Memory B cell (primary cell): ENCODE measurements around the gene GCHFR.

Experiments
- ATAC-seq: fragments of 150-1000 bp; cut with Tn5 transposase; 2 replicates; pipeline ENCODE4 v1.10.0; 2021; ENCODE audit warnings: low read depth, mild to moderate bottlenecking, moderate library complexity
- DNase-seq, 2 donors: peaks; one replicate each; pipeline ENCODE4 v3.0.0; 2022; ENCODE audit warnings: low spot score in 2 of 2
- H3K27ac Mint-ChIP-seq: one replicate; pipeline ENCODE4 v1.8.0; 2022; ENCODE audit warnings: mild to moderate bottlenecking, moderate library complexity, mixed read lengths
- H3K27me3 Mint-ChIP-seq: one replicate; pipeline ENCODE4 v1.8.0; 2022; ENCODE audit warnings: mixed read lengths
- H3K36me3 Mint-ChIP-seq: one replicate; pipeline ENCODE4 v1.8.0; 2022; ENCODE audit warnings: mild to moderate bottlenecking, mixed read lengths
- H3K4me1 Mint-ChIP-seq: one replicate; pipeline ENCODE4 v1.8.0; 2022; ENCODE audit warnings: mixed read lengths
- H3K4me3 Mint-ChIP-seq: one replicate; pipeline ENCODE4 v1.8.0; 2022; ENCODE audit warnings: mild to moderate bottlenecking, moderate library complexity, mixed read lengths
- H3K9me3 Mint-ChIP-seq: one replicate; pipeline ENCODE4 v1.8.0; 2022; ENCODE audit warnings: mixed read lengths

The GCHFR gene

GRCh38 chr15:40803076-40803475, 39.2 kb downstream of the GCHFR start:
- no peak for ATAC-seq
- Mint-ChIP-seq H3K4me1 (peaks cover 19% of the 10 kb centered on the region), H3K27me3 (no peaks in the 10 kb centered on the region), H3K4me3 (no peak overlapping the region), H3K36me3 (peaks cover 11% of the 10 kb centered on the region), H3K27ac (no peak overlapping the region), H3K9me3 (no peaks in the 10 kb centered on the region)
- DNase-seq = no peak

GRCh38 chr15:40803688-40804087, 39.8 kb downstream of the GCHFR start:
- H3K27ac Mint-ChIP-seq = no peak overlapping the region
- DNase-seq (no peak), ATAC-seq (no peak)
- peaks cover 18% of the 10 kb centered on the region for H3K4me1 Mint-ChIP-seq
- no peak overlapping the region for H3K4me3 Mint-ChIP-seq
- no peaks in the 10 kb centered on the region for H3K27me3 Mint-ChIP-seq
- no peaks in the 10 kb centered on the region for H3K9me3 Mint-ChIP-seq
- H3K36me3 Mint-ChIP-seq = peaks cover 7% of the 10 kb centered on the region

GRCh38 chr15:40806672-40807027, 42.8 kb downstream of the GCHFR start:
- Mint-ChIP-seq H3K9me3 (no peaks in the 10 kb centered on the region), H3K4me1 (peaks cover 16% of the 10 kb centered on the region), H3K27me3 (no peaks in the 10 kb centered on the region), H3K4me3 (peak overlapping the region; percentile 97), H3K27ac (peak overlapping the region; percentile 91), H3K36me3 (peaks cover 7% of the 10 kb centered on the region)
- ATAC-seq = no peak
- no peak for DNase-seq

GRCh38 chr15:40807028-40807887, 43.4 kb downstream of the GCHFR start, which contains the start of the genes DNAJC17 and ZFYVE19:
Gene DNAJC17 (minus strand): TSS chr15:40807473. CDS start chr15:40807446, 27 bp downstream.
Gene ZFYVE19 (plus strand): TSS chr15:40807089. CDS start chr15:40807590, 501 bp downstream.
- peak; percentile 89 to 91 for DNase-seq
- Mint-ChIP-seq H3K27ac (peak within 1 kb of the TSS; percentile 91), H3K27me3 (no peaks in the 10 kb centered on the region), H3K4me1 (peaks cover 11% of the 10 kb centered on the region), H3K36me3 (peaks cover 4% of the 10 kb centered on the region), H3K9me3 (no peaks in the 10 kb centered on the region), H3K4me3 (peak within 1 kb of the TSS; percentile 97)
- ATAC-seq = peak; percentile 95

GRCh38 chr15:40807888-40808461, 44.1 kb downstream of the GCHFR start:
- H3K36me3 Mint-ChIP-seq = peaks cover 6% of the 10 kb centered on the region
- H3K4me1 Mint-ChIP-seq = peaks cover 10% of the 10 kb centered on the region
- H3K4me3 Mint-ChIP-seq = peak overlapping the region; percentile 97
- H3K9me3 Mint-ChIP-seq = no peaks in the 10 kb centered on the region
- no peak overlapping the region for H3K27ac Mint-ChIP-seq
- ATAC-seq (no peak), DNase-seq (no peak)
- no peaks in the 10 kb centered on the region for H3K27me3 Mint-ChIP-seq

GRCh38 chr15:40808861-40809450, 45.1 kb downstream of the GCHFR start:
- Mint-ChIP-seq H3K36me3 (peaks cover 10% of the 10 kb centered on the region), H3K4me1 (peaks cover 10% of the 10 kb centered on the region), H3K4me3 (no peak overlapping the region), H3K27ac (no peak overlapping the region), H3K27me3 (no peaks in the 10 kb centered on the region), H3K9me3 (no peaks in the 10 kb centered on the region)
- DNase-seq (no peak), ATAC-seq (no peak)

- Mint-ChIP-seq H3K9me3 (no peaks in the 10 kb centered on the region), H3K4me1 (peaks cover 8% of the 10 kb centered on the region), H3K4me3 (no peak overlapping the region), H3K27me3 (no peaks in the 10 kb centered on the region), H3K27ac (no peak overlapping the region), H3K36me3 (peaks cover 17% of the 10 kb centered on the region)
- ATAC-seq (no peak), DNase-seq (no peak)
Observed at GRCh38 chr15:40812721-40813425, 49.0 kb downstream of the GCHFR start.

- peaks cover 3% of the 10 kb centered on the region for H3K4me1 Mint-ChIP-seq
- no peak for DNase-seq
- H3K36me3 Mint-ChIP-seq = peaks cover 17% of the 10 kb centered on the region
- no peak for ATAC-seq
- H3K27me3 Mint-ChIP-seq = no peaks in the 10 kb centered on the region
- H3K27ac Mint-ChIP-seq = no peak overlapping the region
- H3K4me3 Mint-ChIP-seq = no peak overlapping the region
- H3K9me3 Mint-ChIP-seq = no peaks in the 10 kb centered on the region
Observed at GRCh38 chr15:40815042-40815698, 51.3 kb downstream of the GCHFR start.
